ENCODE measurements around the gene OGFOD3.

Gene OGFOD3

GRCh38 chr17:82433560-82434215, 15.3 kb upstream of the OGFOD3 start:
- no peak overlapping the region for H3K4me3 Mint-ChIP-seq
- no peaks in the 10 kb centered on the region for H3K27me3 Mint-ChIP-seq
- H3K4me1 Mint-ChIP-seq: peaks cover 36% of the 10 kb centered on the region
- H3K36me3 Mint-ChIP-seq: peaks cover 20% of the 10 kb centered on the region
- CTCF ChIA-PET: no interaction called here
- DNase-seq: no peak
- H3K27ac Mint-ChIP-seq: no peak overlapping the region
- H3K9me3 Mint-ChIP-seq: no peaks in the 10 kb centered on the region

GRCh38 chr17:82432017-82432416, 13.6 kb upstream of the OGFOD3 start:
- H3K4me1 Mint-ChIP-seq: peaks cover 43% of the 10 kb centered on the region
- no peak overlapping the region for H3K27ac Mint-ChIP-seq

GRCh38 chr17:82429824-82430223, 11.4 kb upstream of the OGFOD3 start:
- no peaks in the 10 kb centered on the region for H3K9me3 Mint-ChIP-seq
- H3K4me3 Mint-ChIP-seq: no peak overlapping the region
- peaks cover 20% of the 10 kb centered on the region for H3K36me3 Mint-ChIP-seq
- H3K27me3 Mint-ChIP-seq: no peaks in the 10 kb centered on the region
- no peak for DNase-seq
- peak overlapping the region; percentile 51 for H3K27ac Mint-ChIP-seq
- H3K4me1 Mint-ChIP-seq: peaks cover 39% of the 10 kb centered on the region
- CTCF ChIA-PET: no interaction called here

More at GRCh38 chr17:82432017-82432416, 13.6 kb upstream of the OGFOD3 start:
- Mint-ChIP-seq H3K9me3 (no peaks in the 10 kb centered on the region), H3K4me3 (no peak overlapping the region), H3K36me3 (peaks cover 20% of the 10 kb centered on the region), H3K27me3 (no peaks in the 10 kb centered on the region)
- CTCF ChIA-PET: interaction anchor here (1.1 kb wide), 1 partner anchor 14 kb away, joined by 3 read pairs; no protein-coding TSS in a partner anchor
- no peak for DNase-seq

GRCh38 chr17:82428546-82428945, 10.2 kb upstream of the OGFOD3 start:
- no peak overlapping the region for H3K27ac Mint-ChIP-seq
- CTCF ChIA-PET: no interaction called here
- no peak overlapping the region for H3K4me3 Mint-ChIP-seq
- no peak for DNase-seq
- H3K4me1 Mint-ChIP-seq: peaks cover 36% of the 10 kb centered on the region
- H3K36me3 Mint-ChIP-seq: peaks cover 22% of the 10 kb centered on the region
- H3K27me3 Mint-ChIP-seq: no peaks in the 10 kb centered on the region
- H3K9me3 Mint-ChIP-seq: no peaks in the 10 kb centered on the region

GRCh38 chr17:82424863-82425159, 6.4 kb upstream of the OGFOD3 start:
- H3K4me1 Mint-ChIP-seq: peaks cover 37% of the 10 kb centered on the region
- no peaks in the 10 kb centered on the region for H3K27me3 Mint-ChIP-seq
- H3K27ac Mint-ChIP-seq: peak overlapping the region; percentile 50
- H3K36me3 Mint-ChIP-seq: peaks cover 37% of the 10 kb centered on the region
- no peak for DNase-seq
- no peaks in the 10 kb centered on the region for H3K9me3 Mint-ChIP-seq
- CTCF ChIA-PET: interaction anchor here (0.6 to 1.8 kb wide), 5 partner anchors 14 to 126 kb away, joined by 3 to 6 read pairs (median 3); partner anchors contain the start of gene FOXK2
- no peak overlapping the region for H3K4me3 Mint-ChIP-seq

- Mint-ChIP-seq H3K9me3 (no peaks in the 10 kb centered on the region), H3K4me3 (no peak overlapping the region), H3K4me1 (peaks cover 37% of the 10 kb centered on the region), H3K27ac (peak overlapping the region; percentile 50), H3K27me3 (no peaks in the 10 kb centered on the region), H3K36me3 (peaks cover 36% of the 10 kb centered on the region)
- CTCF ChIA-PET: interaction anchor here (0.6 to 1.8 kb wide), 5 partner anchors 14 to 126 kb away, joined by 3 to 6 read pairs (median 3); partner anchors contain the start of gene FOXK2
- peak; percentile 76 for DNase-seq
These were observed 5.8 kb upstream of the OGFOD3 start for GRCh38 chr17:82424001-82424862.

GRCh38 chr17:82419540-82419939, 1.2 kb upstream of the OGFOD3 start:
- Mint-ChIP-seq H3K9me3 (no peaks in the 10 kb centered on the region), H3K4me3 (peak overlapping the region; percentile 80), H3K27ac (peak overlapping the region; percentile 90), H3K27me3 (no peaks in the 10 kb centered on the region), H3K4me1 (peaks cover 36% of the 10 kb centered on the region), H3K36me3 (peaks cover 29% of the 10 kb centered on the region)
- no peak for DNase-seq
- CTCF ChIA-PET: interaction anchor here (1.1 to 1.6 kb wide), 4 partner anchors 38 to 135 kb away, joined by 3 to 5 read pairs (median 4); no protein-coding TSS in a partner anchor

- no peak overlapping the region for H3K4me3 Mint-ChIP-seq
- H3K27ac Mint-ChIP-seq: no peak overlapping the region
- H3K36me3 Mint-ChIP-seq: peaks cover 22% of the 10 kb centered on the region
- H3K27me3 Mint-ChIP-seq: no peaks in the 10 kb centered on the region
- no peaks in the 10 kb centered on the region for H3K9me3 Mint-ChIP-seq
- H3K4me1 Mint-ChIP-seq: peaks cover 32% of the 10 kb centered on the region
- CTCF ChIA-PET: interaction anchor here (0.7 to 1.2 kb wide), 2 partner anchors 32 to 59 kb away, joined by 4 to 6 read pairs; no protein-coding TSS in a partner anchor
- DNase-seq: no peak
These were observed 1.6 kb downstream of the OGFOD3 start for GRCh38 chr17:82416771-82417170.

GRCh38 chr17:82416264-82416663, 2.1 kb downstream of the OGFOD3 start:
- peaks cover 21% of the 10 kb centered on the region for H3K36me3 Mint-ChIP-seq
- no peak for DNase-seq
- H3K27ac Mint-ChIP-seq: no peak overlapping the region
- H3K9me3 Mint-ChIP-seq: no peaks in the 10 kb centered on the region
- no peaks in the 10 kb centered on the region for H3K27me3 Mint-ChIP-seq
- peaks cover 32% of the 10 kb centered on the region for H3K4me1 Mint-ChIP-seq
- no peak overlapping the region for H3K4me3 Mint-ChIP-seq
- CTCF ChIA-PET: interaction anchor here (0.7 to 1.6 kb wide), 2 partner anchors 16 to 180 kb away, joined by 4 to 5 read pairs; no protein-coding TSS in a partner anchor

GRCh38 chr17:82415786-82416185, 2.6 kb downstream of the OGFOD3 start:
- Mint-ChIP-seq H3K4me1 (peaks cover 29% of the 10 kb centered on the region), H3K27me3 (no peaks in the 10 kb centered on the region), H3K9me3 (no peaks in the 10 kb centered on the region), H3K4me3 (no peak overlapping the region), H3K27ac (no peak overlapping the region), H3K36me3 (peaks cover 16% of the 10 kb centered on the region)
- DNase-seq: no peak
- CTCF ChIA-PET: interaction anchor here (0.7 to 1.6 kb wide), 2 partner anchors 16 to 180 kb away, joined by 4 to 5 read pairs; no protein-coding TSS in a partner anchor

GRCh38 chr17:82415336-82415735, 3.0 kb downstream of the OGFOD3 start:
- Mint-ChIP-seq H3K27ac (no peak overlapping the region), H3K36me3 (peaks cover 14% of the 10 kb centered on the region), H3K4me3 (no peak overlapping the region), H3K27me3 (no peaks in the 10 kb centered on the region), H3K4me1 (peaks cover 26% of the 10 kb centered on the region), H3K9me3 (no peaks in the 10 kb centered on the region)
- CTCF ChIA-PET: interaction anchor here (1.5 to 1.6 kb wide), 3 partner anchors 65 to 179 kb away, joined by 3 to 7 read pairs (median 4); no protein-coding TSS in a partner anchor
- DNase-seq: no peak

- H3K9me3 Mint-ChIP-seq: no peaks in the 10 kb centered on the region
- peak; percentile 86 for DNase-seq
- no peaks in the 10 kb centered on the region for H3K27me3 Mint-ChIP-seq
These were observed 3.7 kb downstream of the OGFOD3 start for GRCh38 chr17:82414548-82415281.

GRCh38 chr17:82412535-82413520, 5.6 kb downstream of the OGFOD3 start:
- Mint-ChIP-seq H3K36me3 (peaks cover 7% of the 10 kb centered on the region), H3K9me3 (no peaks in the 10 kb centered on the region)
- DNase-seq: no peak

More at GRCh38 chr17:82414548-82415281, 3.7 kb downstream of the OGFOD3 start:
- Mint-ChIP-seq H3K36me3 (peaks cover 8% of the 10 kb centered on the region), H3K4me1 (peaks cover 20% of the 10 kb centered on the region), H3K4me3 (no peak overlapping the region), H3K27ac (no peak overlapping the region)
- CTCF ChIA-PET: interaction anchor here (0.8 to 1.8 kb wide), 6 partner anchors 45 to 179 kb away, joined by 3 to 7 read pairs (median 4); no protein-coding TSS in a partner anchor

More at GRCh38 chr17:82412535-82413520, 5.6 kb downstream of the OGFOD3 start:
- Mint-ChIP-seq H3K27ac (no peak overlapping the region), H3K27me3 (no peaks in the 10 kb centered on the region), H3K4me1 (peaks cover 15% of the 10 kb centered on the region), H3K4me3 (no peak overlapping the region)
- CTCF ChIA-PET: interaction anchor here (1.3 to 1.8 kb wide), 2 partner anchors 60 to 177 kb away, joined by 4 to 6 read pairs; no protein-coding TSS in a partner anchor

All from activated naive CD4-positive, alpha-beta T cell treated with anti-CD3 and anti-CD28 coated beads, Interleukin-2, amount 10 ng/mL, durations not matched to agents 7 days and 5 days (primary cell).